NCI-H526 (cell line): ENCODE data around the gene FBXL20.
"Not testable (repeated sequence)": the region's sequence is repeated elsewhere in the genome, so short reads cannot be mapped to it uniquely, and the experiment has no call there.

ENCODE experiments used
- DNase-seq, 2 experiments: peaks; one replicate each; lab custom pipeline; 2025; lab: John Stamatoyannopoulos, UW

FBXL20 gene

DNA sequence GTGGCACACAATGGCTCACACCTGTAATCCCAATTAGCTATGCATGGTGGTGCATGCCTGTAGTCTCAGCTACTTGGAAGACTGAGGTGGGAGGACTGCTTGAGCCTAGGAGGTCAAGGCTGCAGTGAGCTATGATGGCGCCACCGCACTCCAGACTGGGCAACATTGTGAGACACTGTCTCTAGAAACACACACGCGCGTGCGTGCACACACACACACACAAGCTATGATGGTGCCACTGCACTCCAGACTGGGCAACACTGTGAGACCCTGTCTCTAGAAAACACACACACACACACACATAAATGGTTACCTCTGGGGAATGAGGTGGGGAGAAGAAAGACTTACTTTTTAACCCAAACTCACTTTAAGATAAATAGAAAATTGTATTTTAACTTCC lies 16.4 kb downstream of the FBXL20 start:
- DNase-seq, result no peak

DNA sequence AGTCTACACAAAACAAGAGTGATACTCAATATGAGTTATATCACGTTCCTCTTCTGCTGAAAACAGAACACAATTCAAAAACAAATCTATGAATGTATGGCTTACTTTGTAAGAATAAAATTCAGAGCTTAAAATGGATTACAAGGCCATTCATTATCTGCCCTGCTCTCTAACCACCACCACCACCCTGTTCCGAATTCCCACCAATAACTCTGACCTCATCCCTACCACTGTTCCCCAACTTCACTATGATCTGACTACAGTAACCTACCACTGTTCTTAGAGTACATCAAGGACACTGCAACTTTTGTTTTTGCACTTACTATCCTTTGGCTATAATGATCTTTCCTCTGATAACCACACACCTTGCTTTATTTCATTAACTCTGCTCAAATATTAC lies 21.3 kb downstream of the FBXL20 start:
- no peak for DNase-seq

DNA sequence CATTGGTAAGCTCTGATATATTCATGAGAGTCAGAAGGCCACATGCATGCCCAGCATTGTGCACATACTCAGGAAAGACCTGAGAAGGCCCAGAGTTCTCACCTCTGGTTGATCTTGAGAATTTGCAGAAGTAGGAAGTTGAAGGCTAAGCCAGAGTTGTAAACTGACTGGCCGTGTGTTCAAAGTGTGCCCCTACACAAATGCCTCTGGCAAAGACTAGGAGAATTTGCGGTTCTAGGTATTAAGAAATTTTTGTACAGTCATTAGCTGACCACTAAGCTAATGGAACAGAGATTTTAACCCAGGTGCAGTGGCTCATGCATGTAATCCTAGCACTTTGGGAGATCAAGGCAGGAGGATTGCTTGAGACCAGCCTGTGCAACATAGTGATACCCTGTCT lies 25.0 kb downstream of the FBXL20 start:
- no peak for DNase-seq

DNA sequence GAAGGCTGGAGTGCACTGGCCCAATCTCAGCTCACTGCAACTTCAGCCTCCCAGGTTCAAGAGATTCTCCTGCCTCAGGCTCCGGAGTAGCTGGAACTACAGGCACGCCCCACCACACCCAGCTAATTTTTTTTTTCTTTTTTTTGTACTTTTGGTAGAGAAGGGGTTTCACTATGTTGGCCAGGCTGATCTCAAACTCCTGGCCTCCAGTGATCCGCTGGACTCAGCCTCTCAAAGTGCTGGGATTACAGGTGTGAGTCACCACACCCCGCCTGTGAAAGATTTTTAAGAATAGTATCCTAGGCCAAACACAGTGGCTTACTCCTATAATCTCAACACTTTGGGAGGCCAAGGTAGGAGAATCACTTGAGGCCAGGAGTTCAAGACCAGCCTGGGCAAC lies 33.6 kb downstream of the FBXL20 start:
- not testable (repeated sequence) for DNase-seq

DNA sequence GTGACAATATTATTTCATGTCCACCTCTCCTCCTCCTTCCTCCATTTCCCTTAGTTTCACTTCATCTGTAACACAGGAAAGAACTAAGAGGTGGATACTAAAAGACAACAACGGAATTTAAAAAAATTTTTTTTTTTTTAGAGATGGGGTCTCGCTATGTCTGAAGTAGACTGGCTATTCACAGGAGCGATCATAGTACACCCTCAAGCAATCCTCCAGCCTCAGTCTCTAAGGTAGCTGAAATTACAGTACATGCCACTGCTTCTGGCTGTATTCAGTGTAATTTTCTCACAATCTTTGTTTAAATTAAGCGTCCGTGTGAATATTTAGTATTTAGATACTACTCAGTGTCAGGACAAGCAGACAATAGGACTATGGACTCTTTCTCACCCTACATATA lies 35.6 kb downstream of the FBXL20 start:
- DNase-seq, result no peak

DNA sequence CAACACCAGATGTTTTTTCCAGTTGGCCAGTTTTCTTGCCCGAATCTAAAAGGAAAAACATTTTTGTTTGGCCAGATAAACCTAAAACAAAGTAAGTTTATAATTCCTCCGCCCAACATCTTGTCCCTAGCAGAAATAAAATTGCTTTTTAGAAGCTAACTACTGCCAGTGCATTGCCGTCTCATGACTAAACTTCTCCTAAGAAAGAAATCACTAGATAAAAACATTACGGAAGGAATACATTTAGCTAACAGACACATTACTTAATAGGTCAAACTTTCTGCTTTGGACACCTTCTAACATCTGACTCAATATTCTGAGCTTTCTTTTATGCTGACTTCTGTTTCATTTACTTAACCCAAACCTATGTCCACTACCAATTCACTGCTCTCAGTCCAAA lies 36.2 kb downstream of the FBXL20 start:
- DNase-seq, result no peak

GRCh38 chr17:39364236-39365025 lies 37.0 kb downstream of the FBXL20 start:
- no peak for DNase-seq

- DNase-seq, result no peak
These were observed 40.4 kb downstream of the FBXL20 start for GRCh38 chr17:39361064-39361463.

DNA sequence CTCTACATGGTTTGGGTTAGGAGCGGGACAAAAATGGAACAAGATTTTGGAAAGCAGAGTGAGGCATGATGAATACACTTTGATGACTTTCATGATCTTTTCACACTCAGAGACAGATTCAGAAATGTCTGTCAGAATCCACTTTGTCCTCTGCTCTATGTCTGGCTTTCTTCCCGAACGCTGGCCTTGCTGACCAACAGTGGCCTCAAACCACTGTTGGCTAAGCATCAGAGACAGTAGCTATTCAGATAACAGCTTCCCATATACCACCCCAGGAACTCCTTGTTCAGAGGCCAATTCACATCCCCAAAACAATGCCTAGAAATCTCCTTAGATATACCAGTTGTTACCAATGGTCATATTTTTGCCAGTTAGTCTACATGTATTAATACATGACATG lies 40.9 kb downstream of the FBXL20 start:
- no peak for DNase-seq

DNA sequence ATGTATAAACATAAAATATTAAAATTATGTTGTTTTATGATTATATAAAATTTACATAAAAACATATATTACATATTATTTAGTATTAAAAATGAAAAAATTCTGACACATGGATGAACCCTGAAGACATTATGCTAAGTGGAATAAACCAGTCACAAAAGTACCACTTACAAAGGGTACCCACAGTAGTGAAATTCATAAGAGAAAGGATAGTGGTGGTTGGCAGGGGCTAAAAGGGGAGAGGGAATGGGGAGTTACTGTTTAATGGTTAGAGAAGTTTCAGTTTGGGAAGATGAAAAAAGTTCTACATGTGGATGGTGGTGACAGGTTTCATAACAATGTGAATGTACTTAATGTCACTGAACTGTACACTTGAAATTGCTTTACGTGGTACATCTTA lies 41.4 kb downstream of the FBXL20 start:
- DNase-seq, result no peak

DNA sequence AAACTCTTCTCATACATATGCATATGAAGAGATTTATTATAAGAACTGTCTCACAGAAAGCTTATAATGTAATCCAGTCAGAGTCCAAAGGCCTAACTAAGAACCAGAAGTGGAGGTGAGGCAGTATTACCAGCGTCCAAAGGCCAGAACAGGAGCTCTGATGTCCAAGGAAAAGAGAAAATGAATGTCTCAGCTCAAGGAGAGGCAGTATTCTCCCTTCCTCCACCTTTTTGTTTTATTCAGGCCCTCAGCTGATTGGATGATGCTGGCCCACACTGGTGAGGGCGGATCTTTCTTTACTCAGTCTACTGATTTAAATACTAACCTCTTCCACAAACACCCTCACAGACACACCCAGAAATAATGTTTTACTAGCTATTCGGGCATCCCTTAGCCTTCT lies 43.4 kb downstream of the FBXL20 start:
- DNase-seq, result no peak

- no peak for DNase-seq
These were observed 43.9 kb downstream of the FBXL20 start for GRCh38 chr17:39357488-39357887.

GRCh38 chr17:39352986-39353385 lies 48.4 kb downstream of the FBXL20 start:
- no peak for DNase-seq

DNA sequence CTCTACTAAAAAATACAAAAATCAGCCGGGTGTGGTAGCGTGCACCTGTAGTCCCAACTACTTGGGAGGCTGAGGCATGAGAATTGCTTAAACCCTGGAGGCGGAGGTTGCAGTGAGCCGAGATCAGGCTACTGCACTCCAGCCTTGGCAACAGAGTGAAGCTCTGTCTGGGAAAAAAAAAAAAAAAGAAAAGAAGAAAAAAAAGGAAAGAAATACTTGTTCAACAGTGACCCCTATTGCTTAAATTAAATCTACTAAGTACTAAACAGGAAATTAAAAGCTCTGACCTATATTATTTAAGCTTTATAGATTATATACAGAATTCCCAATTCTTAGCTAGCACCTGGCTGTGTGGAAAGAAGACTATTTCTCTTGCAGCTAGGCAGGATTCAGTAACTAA lies 48.9 kb downstream of the FBXL20 start:
- DNase-seq, result no peak

DNA sequence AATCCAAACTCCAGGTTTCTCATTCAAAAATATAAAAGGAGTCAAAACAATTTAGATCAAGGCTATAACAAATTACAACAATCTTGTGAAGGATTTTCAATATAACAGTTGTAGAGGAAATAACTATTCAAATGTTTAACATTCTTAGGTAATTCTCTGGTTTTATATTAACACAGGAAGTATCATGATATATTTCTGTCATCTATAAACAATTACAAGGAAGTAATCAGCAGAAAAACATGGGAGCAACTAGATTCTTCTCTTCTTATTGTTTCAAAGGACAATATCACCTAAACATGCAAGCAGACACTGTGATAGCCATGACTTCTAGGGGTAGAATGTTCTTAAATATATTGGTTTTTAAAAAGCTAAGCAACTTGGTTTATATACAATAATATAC lies 49.9 kb downstream of the FBXL20 start:
- no peak for DNase-seq

DNA sequence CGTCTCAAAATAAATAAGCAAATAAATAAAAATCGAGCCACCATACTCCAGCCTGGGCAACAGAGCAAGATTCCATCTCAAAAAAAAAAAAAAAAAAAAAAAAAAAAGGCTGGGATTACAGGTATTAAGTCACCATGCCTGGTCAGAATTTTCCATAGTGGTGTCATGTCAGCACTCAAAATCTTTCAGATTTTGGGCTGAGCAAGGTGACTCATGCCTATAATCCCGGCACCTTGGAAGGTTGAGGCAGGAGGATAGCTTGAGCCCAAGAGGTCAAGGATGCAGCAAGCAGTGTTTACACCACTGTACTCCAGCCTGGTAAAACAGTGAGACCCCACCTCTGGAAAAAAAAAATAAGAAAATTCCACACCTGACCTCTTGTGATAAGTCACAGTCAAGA lies 52.2 kb downstream of the FBXL20 start:
- DNase-seq, result no peak

DNA sequence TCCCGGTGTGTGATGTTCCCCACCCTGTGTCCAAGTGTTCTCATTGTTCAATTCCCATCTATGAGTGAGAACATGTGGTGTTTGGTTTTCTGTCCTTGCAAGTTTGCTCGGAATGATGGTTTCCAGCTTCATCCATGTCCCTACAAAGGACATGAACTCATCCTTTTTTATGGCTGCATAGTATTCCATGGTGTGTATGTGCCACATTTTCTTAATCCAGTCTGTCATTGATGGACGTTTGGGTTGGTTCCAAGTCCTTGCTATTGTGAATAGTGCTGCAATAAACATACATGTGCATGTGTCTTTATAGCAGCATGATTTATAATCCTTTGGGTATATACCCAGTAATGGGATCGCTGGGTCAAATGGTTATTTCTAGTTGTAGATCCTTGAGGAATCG lies 54.6 kb downstream of the FBXL20 start:
- DNase-seq, result not testable (repeated sequence)

GRCh38 chr17:39341541-39341940 lies 59.9 kb downstream of the FBXL20 start:
- DNase-seq, result no peak

DNA sequence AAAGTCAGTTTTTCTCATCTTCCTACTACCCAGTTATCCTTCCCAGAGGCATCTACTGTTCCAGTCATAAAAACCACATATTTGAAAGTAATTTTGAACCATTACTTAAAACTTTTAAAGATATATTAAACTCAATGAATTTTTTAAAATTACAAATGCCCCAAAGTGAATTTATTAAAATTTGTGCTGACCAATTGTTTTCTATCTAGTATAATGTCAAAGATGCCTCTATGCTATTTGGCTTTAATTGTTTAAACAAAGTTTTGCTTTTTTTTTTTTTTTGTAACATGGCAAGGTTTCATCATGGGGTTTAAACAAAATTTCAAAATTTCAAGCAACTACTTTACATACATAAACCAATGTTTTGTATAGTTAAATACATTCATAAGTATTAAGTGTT lies 60.7 kb downstream of the FBXL20 start:
- no peak for DNase-seq

- DNase-seq, result no peak
These were observed 62.2 kb downstream of the FBXL20 start for GRCh38 chr17:39339272-39339671.

- DNase-seq, result not testable (repeated sequence)
These were observed 63.8 kb downstream of the FBXL20 start for GRCh38 chr17:39337649-39338048.

GRCh38 chr17:39335704-39336223 lies 65.7 kb downstream of the FBXL20 start:
- no peak for DNase-seq

DNA sequence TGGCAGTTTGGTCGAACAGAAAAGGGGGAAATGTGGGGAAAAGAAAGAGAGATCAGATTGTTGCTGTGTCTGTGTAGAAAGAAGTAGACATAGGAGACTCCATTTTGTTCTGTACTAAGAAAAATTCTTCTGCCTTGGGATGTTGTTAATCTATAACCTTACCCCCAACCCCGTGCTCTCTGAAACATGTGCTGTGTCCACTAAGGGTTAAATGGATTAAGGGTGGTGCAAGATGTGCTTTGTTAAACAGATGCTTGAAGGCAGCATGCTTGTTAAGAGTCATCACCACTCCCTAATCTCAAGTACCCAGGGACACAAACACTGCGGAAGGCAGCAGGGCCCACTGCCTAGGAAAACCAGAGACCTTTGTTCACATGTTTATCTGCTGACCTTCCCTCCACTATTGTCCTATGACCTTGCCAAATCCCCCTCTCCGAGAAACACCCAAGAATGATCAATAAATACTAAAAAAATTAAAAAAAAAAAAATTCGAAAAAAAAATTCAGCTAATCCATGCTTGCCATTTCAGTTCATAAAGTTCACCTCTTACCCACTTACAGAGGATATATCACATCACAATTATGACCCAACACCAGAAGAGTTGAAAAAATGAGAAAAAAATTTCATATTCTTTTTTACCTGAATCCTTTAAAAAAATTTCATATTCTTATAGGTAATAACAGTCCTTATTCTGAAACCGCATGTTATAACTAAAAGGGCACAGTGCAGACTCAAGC lies 67.2 kb downstream of the FBXL20 start:
- not testable (repeated sequence) for DNase-seq
